ENCODE results near the gene LPP. TPM values are rescaled to one million over a fixed set of nuclear protein-coding genes. Genes with fewer than 3 reads are reported as not detected.

LPP gene
- total and polyA plus RNA-seq, 2 donors (not counting 1 experiment from before 2014, with no cell fraction given), result 7.6 to 81.7 TPM

GRCh38 chr3:188236271-188236670 is 82.3 kb downstream of the LPP start:
- DNase-seq (no peak), ATAC-seq (ENCODE audit: low read depth) (peak; percentile 28)
- H3K27ac ChIP-seq (ENCODE audit: low read length in 2 of 2), result no peak overlapping the region
- H3K4me1 Mint-ChIP-seq, result peaks cover 78% of the 10 kb centered on the region
- POLR2A ChIA-PET, result no interaction called here
- peaks cover 57 to 64% of the 10 kb centered on the region in 2 donors for H3K4me1 ChIP-seq (ENCODE audit: control insufficient read depth in 2 of 2, insufficient read depth in 2 of 2, low read length in 2 of 2)
- no peaks in the 10 kb centered on the region for H4K20me1 ChIP-seq (ENCODE audit: control insufficient read depth, insufficient read depth, low read length, poor library complexity, severe bottlenecking)
- no peak overlapping the region for H3K27ac Mint-ChIP-seq
- H2AFZ ChIP-seq (ENCODE audit: insufficient read depth, low read depth, low read length, poor library complexity, severe bottlenecking), result no peak overlapping the region
- no peaks in the 10 kb centered on the region for H3K27me3 Mint-ChIP-seq
- intact Hi-C loops (cut with micrococcal nuclease), result no loop called here
- H3K4me3 ChIP-seq (ENCODE audit: control extremely low read depth in 1 of 5, extremely low read depth in 1 of 5, insufficient read depth in 1 of 5, low read depth in 2 of 5, low read length in 4 of 5), result no peak overlapping the region
- TF ChIP-seq EZH2 (IDR thresholded peaks at IDR 0.05; ENCODE audit: borderline replicate concordance, insufficient read depth, low read depth, low read length, poor library complexity, severe bottlenecking), result no peak
- TF ChIP-seq, protein P1, sequence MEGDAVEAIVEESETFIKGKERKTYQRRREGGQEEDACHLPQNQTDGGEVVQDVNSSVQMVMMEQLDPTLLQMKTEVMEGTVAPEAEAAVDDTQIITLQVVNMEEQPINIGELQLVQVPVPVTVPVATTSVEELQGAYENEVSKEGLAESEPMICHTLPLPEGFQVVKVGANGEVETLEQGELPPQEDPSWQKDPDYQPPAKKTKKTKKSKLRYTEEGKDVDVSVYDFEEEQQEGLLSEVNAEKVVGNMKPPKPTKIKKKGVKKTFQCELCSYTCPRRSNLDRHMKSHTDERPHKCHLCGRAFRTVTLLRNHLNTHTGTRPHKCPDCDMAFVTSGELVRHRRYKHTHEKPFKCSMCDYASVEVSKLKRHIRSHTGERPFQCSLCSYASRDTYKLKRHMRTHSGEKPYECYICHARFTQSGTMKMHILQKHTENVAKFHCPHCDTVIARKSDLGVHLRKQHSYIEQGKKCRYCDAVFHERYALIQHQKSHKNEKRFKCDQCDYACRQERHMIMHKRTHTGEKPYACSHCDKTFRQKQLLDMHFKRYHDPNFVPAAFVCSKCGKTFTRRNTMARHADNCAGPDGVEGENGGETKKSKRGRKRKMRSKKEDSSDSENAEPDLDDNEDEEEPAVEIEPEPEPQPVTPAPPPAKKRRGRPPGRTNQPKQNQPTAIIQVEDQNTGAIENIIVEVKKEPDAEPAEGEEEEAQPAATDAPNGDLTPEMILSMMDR (IDR thresholded peaks at IDR 0.05), result no peak
- no peaks in the 10 kb centered on the region for H3K27me3 ChIP-seq (replicated peaks in 1 of 4; ENCODE audit: control extremely low read depth in 1 of 4, control insufficient read depth in 3 of 4, insufficient read depth in 4 of 4, low read length in 3 of 4)
- no peaks in the 10 kb centered on the region for H3K9me3 ChIP-seq (ENCODE audit: control extremely low read depth in 1 of 3, control insufficient read depth in 2 of 3, insufficient read depth in 1 of 3, low read length in 2 of 3)
- H3K36me3 ChIP-seq (replicated peaks in 1 of 2; ENCODE audit: control extremely low read depth in 1 of 2, control insufficient read depth in 1 of 2, extremely low read depth in 1 of 2, insufficient read depth in 2 of 2, low read length in 1 of 2), result no peaks in the 10 kb centered on the region
- peak overlapping the region; percentile 48 for H3K4me2 ChIP-seq (replicated peaks; ENCODE audit: low read depth, low read length, poor library complexity, severe bottlenecking)
- CTCF ChIA-PET, result no interaction called here
- peak overlapping the region; percentile 9 for H3K4me3 Mint-ChIP-seq
- H3K9ac ChIP-seq (ENCODE audit: low read length), result no peak overlapping the region
- 21% methylated on average over 1 of the region's 4 CpGs for WGBS (ENCODE audit: insufficient coverage)
- H3K9me3 Mint-ChIP-seq (ENCODE audit: insufficient read depth), result no peaks in the 10 kb centered on the region
- peaks cover 27% of the 10 kb centered on the region for H3K79me2 ChIP-seq (ENCODE audit: control insufficient read depth, insufficient read depth, low read length)

GRCh38 chr3:188239035-188239434 is 85.1 kb downstream of the LPP start:
- Histone ChIP-seq H3K27ac (ENCODE audit: low read length in 2 of 2) (no peak overlapping the region), H3K4me1 (ENCODE audit: control insufficient read depth in 2 of 2, insufficient read depth in 2 of 2, low read length in 2 of 2) (peaks cover 83 to 88% of the 10 kb centered on the region in 2 donors), H4K20me1 (ENCODE audit: control insufficient read depth, insufficient read depth, low read length, poor library complexity, severe bottlenecking) (no peaks in the 10 kb centered on the region), H3K27me3 (replicated peaks in 1 of 4; ENCODE audit: control extremely low read depth in 1 of 4, control insufficient read depth in 3 of 4, insufficient read depth in 4 of 4, low read length in 3 of 4) (no peaks in the 10 kb centered on the region), H2AFZ (ENCODE audit: insufficient read depth, low read depth, low read length, poor library complexity, severe bottlenecking) (no peak overlapping the region), H3K4me2 (replicated peaks; ENCODE audit: low read depth, low read length, poor library complexity, severe bottlenecking) (peak overlapping the region; percentile 47), H3K79me2 (ENCODE audit: control insufficient read depth, insufficient read depth, low read length) (peaks cover 15% of the 10 kb centered on the region), H3K9ac (ENCODE audit: low read length) (no peak overlapping the region), H3K9me3 (ENCODE audit: control extremely low read depth in 1 of 3, control insufficient read depth in 2 of 3, insufficient read depth in 1 of 3, low read length in 2 of 3) (no peaks in the 10 kb centered on the region), H3K36me3 (replicated peaks in 1 of 2; ENCODE audit: control extremely low read depth in 1 of 2, control insufficient read depth in 1 of 2, extremely low read depth in 1 of 2, insufficient read depth in 2 of 2, low read length in 1 of 2) (no peaks in the 10 kb centered on the region), H3K4me3 (ENCODE audit: control extremely low read depth in 1 of 5, extremely low read depth in 1 of 5, insufficient read depth in 1 of 5, low read depth in 2 of 5, low read length in 4 of 5) (no peak overlapping the region)
- Mint-ChIP-seq H3K9me3 (ENCODE audit: insufficient read depth) (no peaks in the 10 kb centered on the region), H3K4me3 (peak overlapping the region; percentile 6), H3K27ac (peak overlapping the region; percentile 37), H3K27me3 (no peaks in the 10 kb centered on the region), H3K4me1 (peaks cover 92% of the 10 kb centered on the region)
- ChIA-PET POLR2A (no interaction called here), CTCF (interaction anchor here (1.2 kb wide), 1 partner anchor 120 kb away, joined by 3 read pairs; no protein-coding TSS in a partner anchor)
- peak; percentile 46 for ATAC-seq (ENCODE audit: low read depth)
- DNase-seq, result peak; percentile 72
- TF ChIP-seq EZH2 (IDR thresholded peaks at IDR 0.05; ENCODE audit: borderline replicate concordance, insufficient read depth, low read depth, low read length, poor library complexity, severe bottlenecking), result no peak
- TF ChIP-seq, protein P1 (IDR thresholded peaks at IDR 0.05), result no peak
- WGBS (ENCODE audit: insufficient coverage), result 17% methylated on average over 3 of the region's 7 CpGs
- intact Hi-C loops (cut with micrococcal nuclease), result no loop called here
